GM18508 (cell line): ENCODE results near the gene TPPP.
"Not testable (repeated sequence)": the region's sequence is repeated elsewhere in the genome, so short reads cannot be mapped to it uniquely, and the experiment has no call there.

Experiments used
- ATAC-seq: cut with Tn5 transposase; IDR thresholded peaks from one replicate; pipeline ENCODE4 v1.9.1; 2021; ENCODE audit warnings: moderate number of reproducible peaks; ENCODE audit not compliant: insufficient read depth, unreplicated experiment

The TPPP gene

GRCh38 chr5:693271-694041, at the start of gene TPPP:
Gene TPPP, minus strand, starts transcription at chr5:693352. Its CDS starts 15,292 bp downstream, at chr5:678060.
- not testable (repeated sequence) for ATAC-seq

GRCh38 chr5:742276-742675, 49.1 kb upstream of the TPPP start:
- not testable (repeated sequence) for ATAC-seq

GRCh38 chr5:734145-734544, 41.0 kb upstream of the TPPP start:
- ATAC-seq = not testable (repeated sequence)

- ATAC-seq = not testable (repeated sequence)
These were observed 39.8 kb upstream of the TPPP start for GRCh38 chr5:732754-733454.

GRCh38 chr5:729225-729624, 36.1 kb upstream of the TPPP start:
- ATAC-seq = not testable (repeated sequence)

- not testable (repeated sequence) for ATAC-seq
These were observed 33.9 kb upstream of the TPPP start for GRCh38 chr5:727087-727486.

GRCh38 chr5:723865-724264, 30.7 kb upstream of the TPPP start:
- ATAC-seq = not testable (repeated sequence)

GRCh38 chr5:723309-723708, 30.2 kb upstream of the TPPP start:
- not testable (repeated sequence) for ATAC-seq

GRCh38 chr5:719379-719778, 26.2 kb upstream of the TPPP start:
- not testable (repeated sequence) for ATAC-seq

- no peak for ATAC-seq
These were observed 24.0 kb upstream of the TPPP start for GRCh38 chr5:717143-717542.

- ATAC-seq = not testable (repeated sequence)
These were observed 23.6 kb upstream of the TPPP start for GRCh38 chr5:716740-717139.

GRCh38 chr5:715636-716035, 22.5 kb upstream of the TPPP start:
- not testable (repeated sequence) for ATAC-seq

GRCh38 chr5:714215-715118, 21.3 kb upstream of the TPPP start:
- ATAC-seq = not testable (repeated sequence)

- not testable (repeated sequence) for ATAC-seq
These were observed 20.5 kb upstream of the TPPP start for GRCh38 chr5:713686-714085.

GRCh38 chr5:708848-709517, 15.8 kb upstream of the TPPP start:
- not testable (repeated sequence) for ATAC-seq

- ATAC-seq = not testable (repeated sequence)
These were observed 15.2 kb upstream of the TPPP start for GRCh38 chr5:708374-708773.

GRCh38 chr5:706127-706526, 13.0 kb upstream of the TPPP start:
- ATAC-seq = not testable (repeated sequence)

- ATAC-seq = not testable (repeated sequence)
These were observed 3.9 kb upstream of the TPPP start for GRCh38 chr5:696753-697702.

GRCh38 chr5:696191-696590, 3.0 kb upstream of the TPPP start:
- not testable (repeated sequence) for ATAC-seq
